Caco-2 (cell line): Measurements from ENCODE around the gene MTMR10. TPM values are rescaled to one million over a fixed set of nuclear protein-coding genes. Genes with fewer than 3 reads are reported as not detected.
A peak's percentile ranks its signal among the peaks of the same experiment; 100 is the strongest.

Experiments
- Bru-seq: library from RNA; stranded (reverse); fragments of 400-500 nt; gene quantifications from one replicate; lab custom pipeline; 2021; lab: Mats Ljungman, UMichigan
- BruChase-seq, 2 experiments: library from RNA; stranded (reverse); fragments of 400-500 nt; gene quantifications; one replicate each; lab custom pipeline; 2021; lab: Mats Ljungman, UMichigan
- BruUV-seq: library from RNA; stranded (reverse); fragments of 400-500 nt; replicated peaks from 2 replicates; lab custom pipeline; 2021; lab: Mats Ljungman, UMichigan
- CTCF ChIA-PET: fragments of 300-600 bp; sonication (Branson Sonifier 250); formaldehyde crosslinking; loops from one replicate; lab custom pipeline; 2022; ENCODE audit warnings: antibody characterized with exemption; lab: Charles Lee
- POLR2A ChIA-PET: fragments of 300-600 bp; sonication (Branson Sonifier 250); formaldehyde crosslinking; loops from one replicate; lab custom pipeline; 2022; ENCODE audit warnings: antibody characterized with exemption; lab: Charles Lee
- DNase-seq, 2 experiments: peaks; one replicate each; pipeline versions ENCODE4 v3.0.0 to v3.0.0-alpha.2; 2020 to 2022
- H3K27me3 ChIP-seq: replicated peaks from 2 replicates; pipeline ENCODE4 v1.6.0; 2011; ENCODE audit warnings: low read length; ENCODE audit not compliant: control insufficient read depth, insufficient read depth
- H3K36me3 ChIP-seq: 2 replicates; pipeline ENCODE4 v1.5.1; 2011; ENCODE audit warnings: low read length; ENCODE audit not compliant: control insufficient read depth, insufficient read depth
- H3K4me1 ChIP-seq: fragments of 250-450 bp; sonication (Bioruptor Pico); 2 replicates; pipeline ENCODE4 v1.5.1; 2020; ENCODE audit warnings: mild to moderate bottlenecking
- H3K4me3 ChIP-seq: 2 replicates; pipeline ENCODE4 v1.5.1; 2011; ENCODE audit warnings: low read depth, mild to moderate bottlenecking, control low read depth, low read length
- H3K9me3 ChIP-seq: fragments of 250-450 bp; sonication (Bioruptor Pico); 2 replicates; pipeline ENCODE4 v1.5.1; 2020; ENCODE audit warnings: mild to moderate bottlenecking, moderate library complexity
- H3K27ac Mint-ChIP-seq: one replicate; pipeline ENCODE4 v1.8.0; 2022; ENCODE audit warnings: mixed read lengths; ENCODE audit not compliant: unreplicated experiment
- H3K27me3 Mint-ChIP-seq: one replicate; pipeline ENCODE4 v1.8.0; 2022; ENCODE audit warnings: mixed read lengths; ENCODE audit not compliant: insufficient read depth, unreplicated experiment
- H3K36me3 Mint-ChIP-seq: one replicate; pipeline ENCODE4 v1.8.0; 2022; ENCODE audit warnings: mild to moderate bottlenecking, mixed read lengths; ENCODE audit not compliant: insufficient read depth, unreplicated experiment
- H3K4me1 Mint-ChIP-seq: one replicate; pipeline ENCODE4 v1.8.0; 2022; ENCODE audit warnings: low read depth, mixed read lengths; ENCODE audit not compliant: unreplicated experiment
- H3K4me3 Mint-ChIP-seq: one replicate; pipeline ENCODE4 v1.8.0; 2022; ENCODE audit warnings: mild to moderate bottlenecking, moderate library complexity, mixed read lengths; ENCODE audit not compliant: unreplicated experiment
- H3K9me3 Mint-ChIP-seq: one replicate; pipeline ENCODE4 v1.8.0; 2022; ENCODE audit warnings: mixed read lengths; ENCODE audit not compliant: unreplicated experiment
- intact Hi-C: fragments of 100-400 bp; cut with micrococcal nuclease; formaldehyde crosslinking; loops from one replicate; pipeline ENCODE4 v1.10.0; 2022; ENCODE audit not compliant: unreplicated experiment
- long read RNA-seq: library from polyadenylated mRNA; stranded (forward); transcript quantifications from one replicate; pipeline ENCODE4 v2.0.0, GENCODE V29; 2022
- total RNA-seq: library from RNA; stranded (reverse); gene quantifications from 2 replicates; pipeline ENCODE4 v1.2.3, GENCODE V29; 2022
- TF ChIP-seq, protein P1 (sequence below), 2 experiments: fragments of 200-600 bp in 1 of 2; IDR thresholded peaks; 1 replicate in 1 of 2; 2 replicates in 1 of 2; pipeline versions ENCODE4 v1.5.1 to v1.8.0; 2011 to 2022; ENCODE audit warnings: antibody characterized with exemption in 1 of 2, control low read depth in 1 of 2, inconsistent platforms in 1 of 2, low read depth in 1 of 2, low read length in 1 of 2, mild to moderate bottlenecking in 1 of 2, moderate library complexity in 1 of 2; ENCODE audit not compliant: insufficient read depth in 1 of 2, severe bottlenecking in 1 of 2, unreplicated experiment in 1 of 2

The MTMR10 gene, protein sequence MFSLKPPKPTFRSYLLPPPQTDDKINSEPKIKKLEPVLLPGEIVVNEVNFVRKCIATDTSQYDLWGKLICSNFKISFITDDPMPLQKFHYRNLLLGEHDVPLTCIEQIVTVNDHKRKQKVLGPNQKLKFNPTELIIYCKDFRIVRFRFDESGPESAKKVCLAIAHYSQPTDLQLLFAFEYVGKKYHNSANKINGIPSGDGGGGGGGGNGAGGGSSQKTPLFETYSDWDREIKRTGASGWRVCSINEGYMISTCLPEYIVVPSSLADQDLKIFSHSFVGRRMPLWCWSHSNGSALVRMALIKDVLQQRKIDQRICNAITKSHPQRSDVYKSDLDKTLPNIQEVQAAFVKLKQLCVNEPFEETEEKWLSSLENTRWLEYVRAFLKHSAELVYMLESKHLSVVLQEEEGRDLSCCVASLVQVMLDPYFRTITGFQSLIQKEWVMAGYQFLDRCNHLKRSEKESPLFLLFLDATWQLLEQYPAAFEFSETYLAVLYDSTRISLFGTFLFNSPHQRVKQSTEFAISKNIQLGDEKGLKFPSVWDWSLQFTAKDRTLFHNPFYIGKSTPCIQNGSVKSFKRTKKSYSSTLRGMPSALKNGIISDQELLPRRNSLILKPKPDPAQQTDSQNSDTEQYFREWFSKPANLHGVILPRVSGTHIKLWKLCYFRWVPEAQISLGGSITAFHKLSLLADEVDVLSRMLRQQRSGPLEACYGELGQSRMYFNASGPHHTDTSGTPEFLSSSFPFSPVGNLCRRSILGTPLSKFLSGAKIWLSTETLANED
- total RNA-seq (27.5 and 33.2 TPM in 2 replicates), Bru-seq, nascent RNA (percentile 91 among the genes with signal in this experiment), BruChase-seq, experiment 1, labeled RNA remaining after a 2-hour chase (percentile 85 among the genes with signal in this experiment), BruChase-seq, experiment 2, labeled RNA remaining after a 6-hour chase (percentile 79 among the genes with signal in this experiment)
- long read RNA-seq, full-length matches to known transcripts: 6 of 18 reads
- long read RNA-seq, partial matches to known transcripts: 1 of 18 reads
- long read RNA-seq, other reads (novel, unspliced or antisense): 11 of 18 reads

DNA sequence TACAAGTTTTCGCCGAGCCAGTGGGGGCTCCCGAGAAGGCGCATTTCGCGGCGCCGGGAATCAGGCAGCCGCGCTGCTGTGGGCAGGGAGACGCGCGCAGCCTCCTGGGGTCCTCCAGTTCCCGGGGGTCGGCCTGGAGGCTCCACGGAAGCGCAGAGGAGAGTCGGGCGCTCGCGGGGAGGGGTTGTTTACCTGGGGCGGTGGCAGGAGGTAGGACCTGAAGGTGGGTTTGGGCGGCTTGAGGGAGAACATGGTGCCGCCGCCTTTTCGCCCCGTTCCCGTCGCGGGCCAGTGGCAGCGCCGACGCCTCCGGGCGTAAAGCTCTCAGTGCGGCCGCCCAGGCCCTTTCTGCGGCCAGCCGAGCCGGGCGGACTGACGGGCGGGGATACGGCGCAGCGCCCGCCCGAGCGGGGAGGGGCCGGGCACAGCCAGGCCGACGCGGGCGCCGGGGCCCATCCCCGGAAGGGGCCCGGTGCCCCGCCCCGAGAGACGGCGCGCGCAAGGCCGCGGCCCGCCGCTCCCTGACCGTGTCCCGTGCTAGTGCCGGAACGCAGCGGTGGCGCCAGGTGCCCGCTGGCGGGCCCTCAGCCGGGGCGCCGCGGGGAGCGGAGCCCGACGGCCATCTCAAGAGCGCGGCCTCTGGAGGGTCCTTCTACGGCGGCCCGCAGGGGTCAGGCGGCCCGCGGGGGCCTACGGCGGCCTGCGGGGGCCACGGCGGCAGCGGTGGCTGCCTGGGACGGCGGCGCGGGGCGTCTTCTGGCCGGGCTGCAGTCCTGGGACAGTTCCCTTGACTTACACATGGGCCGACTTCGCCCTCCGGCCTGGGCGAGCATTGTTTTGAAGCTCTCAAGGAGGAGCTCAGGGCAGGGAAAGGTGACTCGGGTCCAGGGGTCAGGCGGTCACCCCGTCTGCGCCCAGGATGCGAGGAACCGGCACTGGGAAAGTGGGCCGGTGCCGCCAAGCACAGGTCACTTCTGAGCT, at the start of gene MTMR10:
Gene MTMR10 (minus strand): TSS at position 374 of the 981 bp plus-strand sequence. CDS start 122 bp downstream, at position 252.
- Mint-ChIP-seq H3K27ac (peak within 1 kb of the TSS; percentile 90), H3K27me3 (no peaks in the 10 kb centered on the region), H3K9me3 (peaks cover 16% of the 10 kb centered on the region), H3K4me1 (peaks cover 20% of the 10 kb centered on the region), H3K4me3 (peak within 1 kb of the TSS; percentile 86), H3K36me3 (peaks cover 31% of the 10 kb centered on the region)
- TF ChIP-seq, protein P1, sequence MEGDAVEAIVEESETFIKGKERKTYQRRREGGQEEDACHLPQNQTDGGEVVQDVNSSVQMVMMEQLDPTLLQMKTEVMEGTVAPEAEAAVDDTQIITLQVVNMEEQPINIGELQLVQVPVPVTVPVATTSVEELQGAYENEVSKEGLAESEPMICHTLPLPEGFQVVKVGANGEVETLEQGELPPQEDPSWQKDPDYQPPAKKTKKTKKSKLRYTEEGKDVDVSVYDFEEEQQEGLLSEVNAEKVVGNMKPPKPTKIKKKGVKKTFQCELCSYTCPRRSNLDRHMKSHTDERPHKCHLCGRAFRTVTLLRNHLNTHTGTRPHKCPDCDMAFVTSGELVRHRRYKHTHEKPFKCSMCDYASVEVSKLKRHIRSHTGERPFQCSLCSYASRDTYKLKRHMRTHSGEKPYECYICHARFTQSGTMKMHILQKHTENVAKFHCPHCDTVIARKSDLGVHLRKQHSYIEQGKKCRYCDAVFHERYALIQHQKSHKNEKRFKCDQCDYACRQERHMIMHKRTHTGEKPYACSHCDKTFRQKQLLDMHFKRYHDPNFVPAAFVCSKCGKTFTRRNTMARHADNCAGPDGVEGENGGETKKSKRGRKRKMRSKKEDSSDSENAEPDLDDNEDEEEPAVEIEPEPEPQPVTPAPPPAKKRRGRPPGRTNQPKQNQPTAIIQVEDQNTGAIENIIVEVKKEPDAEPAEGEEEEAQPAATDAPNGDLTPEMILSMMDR (IDR thresholded peaks at IDR 0.05; ENCODE audit: insufficient read depth in 1 of 2, low read depth in 1 of 2, low read length in 1 of 2, severe bottlenecking in 1 of 2, unreplicated experiment in 1 of 2): no peak
- Histone ChIP-seq H3K4me3 (peak within 1 kb of the TSS; percentile 97), H3K4me1 (peaks cover 20% of the 10 kb centered on the region), H3K9me3 (no peaks in the 10 kb centered on the region), H3K27me3 (no peaks in the 10 kb centered on the region), H3K36me3 (no peaks in the 10 kb centered on the region)
- DNase-seq: peak; percentile 82 to 94
- ChIA-PET CTCF (interaction anchor here (1.1 to 3.1 kb wide), 4 partner anchors 22 to 138 kb away, joined by 4 to 21 read pairs (median 6); no protein-coding TSS in a partner anchor), POLR2A (interaction anchor here (0.6 to 3.0 kb wide), 9 partner anchors 23 to 335 kb away, joined by 3 to 39 read pairs (median 3); partner anchors contain the start of gene KLF13)
- intact Hi-C loops: loop anchor here (1.0 to 5.0 kb wide), 5 partner anchors 23 to 138 kb away; partner anchors contain the start of gene FAN1
- no TSS peak for BruUV-seq

GRCh38 chr15:31040611-31041010, 49.2 kb upstream of the MTMR10 start:
- Histone ChIP-seq H3K36me3 (no peaks in the 10 kb centered on the region), H3K4me3 (no peak overlapping the region), H3K27me3 (no peaks in the 10 kb centered on the region), H3K9me3 (no peaks in the 10 kb centered on the region), H3K4me1 (no peaks in the 10 kb centered on the region)
- intact Hi-C loops: no loop called here
- Mint-ChIP-seq H3K36me3 (no peaks in the 10 kb centered on the region), H3K27ac (peak overlapping the region; percentile 30), H3K4me3 (no peak overlapping the region), H3K9me3 (no peaks in the 10 kb centered on the region), H3K27me3 (no peaks in the 10 kb centered on the region), H3K4me1 (no peaks in the 10 kb centered on the region)
- TF ChIP-seq, protein P1 (IDR thresholded peaks at IDR 0.05; ENCODE audit: insufficient read depth in 1 of 2, low read depth in 1 of 2, low read length in 1 of 2, severe bottlenecking in 1 of 2, unreplicated experiment in 1 of 2): no peak
- DNase-seq: no peak
- ChIA-PET POLR2A (interaction anchor here (0.6 kb wide), 1 partner anchor 49 kb away, joined by 3 read pairs; no protein-coding TSS in a partner anchor), CTCF (no interaction called here)
- no TSS peak for BruUV-seq
